NCI-H2196 treated with DMSO at 0.1 percent for 48 hours (cell line): ENCODE data around the gene METTL4.

Experiments
- DNase-seq: peaks from one replicate; lab custom pipeline; 2025; ENCODE audit not compliant: unreplicated experiment; lab: John Stamatoyannopoulos, UW

Gene METTL4

DNA sequence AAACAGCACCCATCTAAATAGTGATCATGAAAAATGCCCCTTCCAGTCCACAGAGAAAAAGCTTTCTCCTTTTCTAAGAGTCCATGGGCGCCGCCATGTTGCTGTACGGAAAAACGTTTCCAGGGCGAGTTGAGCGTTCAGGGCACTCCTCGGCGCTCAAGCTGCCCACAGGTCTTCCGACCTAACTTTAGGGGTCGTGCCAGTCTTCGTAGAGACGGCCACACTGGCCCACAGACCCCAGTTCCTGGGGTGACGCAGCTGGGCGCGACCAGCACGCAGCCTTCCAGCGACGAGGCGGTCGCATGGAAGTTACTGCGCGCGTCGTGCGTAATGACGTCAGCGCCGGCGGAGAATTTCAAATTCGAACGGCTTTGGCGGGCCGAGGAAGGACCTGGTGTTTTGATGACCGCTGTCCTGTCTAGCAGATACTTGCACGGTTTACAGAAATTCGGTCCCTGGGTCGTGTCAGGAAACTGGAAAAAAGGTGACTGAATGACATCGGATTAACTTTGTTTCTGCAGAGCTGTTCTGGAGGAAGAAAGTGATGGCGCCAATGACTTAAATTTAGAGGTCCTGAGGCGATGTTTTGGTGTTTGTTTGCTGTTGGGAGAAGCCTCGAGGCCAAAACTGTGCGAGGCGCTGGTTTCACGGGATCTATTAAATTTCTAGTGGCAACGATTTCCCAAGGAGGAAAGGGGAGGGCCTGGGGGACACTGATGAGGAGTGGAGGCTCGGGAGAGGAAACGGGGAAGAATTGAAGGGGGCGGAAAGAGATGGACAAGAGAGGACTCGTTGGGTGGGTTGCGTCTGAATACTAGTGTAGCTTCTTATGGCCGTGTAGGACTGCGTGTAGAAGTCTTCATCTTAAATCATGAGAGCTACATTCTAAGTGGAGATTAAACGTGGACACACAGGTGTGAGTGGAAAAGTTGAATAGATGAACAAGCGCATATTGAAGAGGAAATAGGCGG lies at the start of gene METTL4, which contains the start of gene NDC80:
TSS of gene METTL4 (minus strand) at position 306 of the 971 bp plus-strand sequence. CDS start 4,289 bp downstream, outside the sequence.
TSS of gene NDC80 (plus strand) at position 358 of the 971 bp plus-strand sequence. CDS start 1,429 bp downstream, outside the sequence.
- DNase-seq = peak; percentile 87

DNA sequence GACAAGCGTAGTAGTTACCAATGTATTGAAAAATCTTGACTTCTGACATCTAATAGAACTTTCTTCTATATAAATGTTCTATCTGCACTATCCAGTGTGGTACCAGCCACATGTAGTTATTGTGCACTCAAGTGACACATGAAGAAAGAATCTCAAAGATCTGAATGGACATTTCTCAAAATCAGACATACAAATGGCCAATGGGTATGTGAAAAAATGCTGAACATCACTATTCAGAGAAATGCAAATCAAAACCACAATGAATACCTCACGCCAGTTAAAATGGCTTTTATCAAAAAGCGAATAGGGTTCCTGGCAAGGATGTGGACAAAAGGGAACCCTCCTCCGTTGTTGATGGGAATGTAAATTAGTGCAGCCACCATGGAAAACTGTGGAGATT lies 46.7 kb upstream of the METTL4 start:
- no peak for DNase-seq

DNA sequence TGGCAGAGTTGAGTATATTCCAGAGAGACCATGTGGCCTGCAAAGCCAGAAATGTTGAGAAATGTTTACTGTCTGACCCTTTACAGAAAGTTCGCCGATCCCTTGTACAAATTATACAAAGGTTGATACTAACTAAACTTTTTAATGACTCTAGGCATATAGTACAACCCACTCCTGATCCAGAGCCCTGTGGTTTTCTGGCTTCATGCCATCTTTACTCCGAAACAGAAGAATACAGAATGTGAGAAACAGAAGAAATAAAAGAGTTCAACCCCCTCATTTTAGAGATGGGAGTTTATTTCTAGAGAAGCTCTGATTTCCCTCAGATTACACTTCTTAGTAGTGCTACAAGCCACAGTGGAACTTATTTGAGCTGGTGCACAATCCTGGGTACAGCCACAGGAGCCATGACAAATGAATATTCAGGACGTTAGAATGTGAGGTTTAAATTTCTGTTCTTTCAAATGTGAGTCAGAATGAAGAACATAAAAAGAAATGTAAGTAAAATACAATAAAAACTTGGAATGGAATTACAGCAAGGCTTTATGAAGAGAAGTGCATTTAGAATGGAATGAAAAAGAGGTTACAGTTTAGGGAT lies 46.2 kb upstream of the METTL4 start:
- no peak for DNase-seq

DNA sequence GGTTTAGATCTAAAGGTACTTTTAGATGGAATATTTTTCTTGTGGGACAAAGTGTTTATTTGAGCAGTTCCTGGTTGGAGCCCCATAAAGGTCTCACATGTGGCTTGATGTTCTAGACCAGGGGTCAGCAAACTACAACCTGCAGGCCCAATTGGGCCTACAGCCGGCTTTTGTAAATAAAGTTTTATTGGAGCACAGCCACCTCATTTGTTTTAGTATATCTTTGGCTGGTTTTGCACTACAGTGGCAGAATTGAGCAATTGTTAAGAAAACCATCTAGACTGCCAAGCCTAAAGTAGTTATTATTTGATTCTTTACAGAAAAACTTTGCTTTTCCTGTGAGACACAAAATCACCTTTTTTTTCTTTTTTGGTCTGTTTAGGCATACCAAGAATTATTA lies 41.7 kb upstream of the METTL4 start:
- no peak for DNase-seq

DNA sequence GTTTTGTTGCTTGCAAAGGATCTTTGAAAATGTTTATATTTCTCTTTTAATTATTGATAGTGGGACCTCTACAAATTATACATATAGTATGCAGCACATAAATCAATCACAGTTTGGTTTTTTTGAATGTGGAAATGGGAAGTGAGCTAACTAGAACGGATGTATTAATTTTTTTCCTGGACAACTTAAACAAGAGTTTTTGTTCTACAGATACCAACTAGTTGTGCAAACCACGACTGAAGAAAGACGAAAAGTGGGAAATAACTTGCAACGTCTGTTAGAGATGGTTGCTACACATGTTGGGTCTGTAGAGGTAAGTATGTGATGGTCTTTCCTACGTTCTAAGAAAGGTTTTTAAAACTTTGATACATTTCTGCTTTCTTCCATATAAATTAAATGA lies 39.2 kb upstream of the METTL4 start:
- DNase-seq = no peak

DNA sequence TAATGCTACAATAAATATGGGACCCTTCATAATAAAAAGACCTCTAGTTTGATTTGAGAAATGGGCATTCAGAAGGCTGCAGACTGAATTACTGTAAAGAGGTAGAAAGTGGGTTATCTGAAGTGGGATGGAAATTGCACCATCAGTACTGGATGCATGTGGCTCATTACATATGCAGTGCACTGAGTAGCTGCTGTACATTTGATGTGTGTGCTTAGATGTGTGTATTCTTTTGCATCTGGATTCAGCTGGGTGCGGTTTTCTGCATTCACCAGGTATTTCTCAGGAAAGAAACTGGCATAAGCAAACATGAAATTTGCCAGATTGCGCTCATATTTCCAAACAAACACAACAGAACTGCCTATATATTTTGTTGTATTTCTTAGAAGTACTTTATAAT lies 38.3 kb upstream of the METTL4 start:
- no peak for DNase-seq

- DNase-seq = no peak
These were observed 35.0 kb upstream of the METTL4 start for GRCh38 chr18:2606335-2606734.

DNA sequence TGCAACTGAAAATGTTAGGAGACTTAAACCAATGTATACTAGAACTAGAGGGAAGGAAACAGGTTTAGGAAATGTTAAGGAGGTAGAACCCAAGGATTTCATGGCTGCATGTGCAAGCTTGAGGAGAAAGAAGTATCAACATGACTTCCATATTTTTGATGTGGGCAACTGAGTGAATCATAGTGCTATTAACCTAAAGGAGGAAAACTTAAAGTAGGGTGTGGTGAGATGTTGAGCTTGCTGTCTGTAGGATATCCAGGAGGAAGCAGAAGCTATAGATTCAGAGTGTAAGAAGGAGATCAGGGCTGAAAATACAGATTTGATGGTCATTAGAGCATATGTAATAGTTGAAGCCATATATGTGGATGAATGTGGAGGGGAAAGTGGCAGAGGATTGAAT lies 31.5 kb upstream of the METTL4 start:
- DNase-seq = no peak

DNA sequence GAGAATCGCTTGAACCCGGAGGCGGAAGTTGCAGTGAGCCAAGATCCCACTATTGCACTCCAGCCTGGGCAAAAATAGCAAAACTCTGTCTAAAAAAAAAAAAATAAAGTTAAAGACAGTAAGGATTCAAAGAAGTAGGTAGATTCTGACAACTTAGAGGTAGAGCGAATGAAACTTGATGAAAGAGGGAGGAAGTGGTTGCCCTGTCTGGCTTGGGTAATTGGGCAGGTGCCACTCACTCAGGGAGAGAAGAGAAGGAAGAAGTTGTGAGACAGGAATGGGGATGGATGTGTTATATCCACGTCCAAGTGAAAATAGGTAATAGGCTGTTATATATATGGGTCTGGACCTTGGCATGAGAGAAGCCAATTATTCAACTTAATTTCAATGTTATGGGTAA lies 26.3 kb upstream of the METTL4 start:
- no peak for DNase-seq

DNA sequence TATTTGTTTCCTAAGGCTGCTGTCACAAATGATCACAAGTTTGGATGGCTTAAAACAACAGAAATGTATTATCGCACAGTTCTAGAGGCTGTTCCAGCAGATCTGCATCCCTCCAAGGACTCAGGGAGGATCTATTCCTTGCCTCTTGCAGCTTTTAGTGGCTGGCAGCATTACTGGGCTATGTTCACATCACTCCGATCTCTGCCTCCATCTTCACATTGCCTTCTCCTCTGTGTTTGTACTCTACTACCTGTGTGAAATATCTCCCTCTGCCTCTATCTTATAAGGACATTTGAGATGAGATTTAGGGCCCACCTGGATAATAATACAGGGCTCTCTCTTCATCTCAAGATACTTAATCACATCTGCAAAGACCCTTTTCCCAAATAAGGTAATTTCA lies 19.0 kb upstream of the METTL4 start:
- no peak for DNase-seq

DNA sequence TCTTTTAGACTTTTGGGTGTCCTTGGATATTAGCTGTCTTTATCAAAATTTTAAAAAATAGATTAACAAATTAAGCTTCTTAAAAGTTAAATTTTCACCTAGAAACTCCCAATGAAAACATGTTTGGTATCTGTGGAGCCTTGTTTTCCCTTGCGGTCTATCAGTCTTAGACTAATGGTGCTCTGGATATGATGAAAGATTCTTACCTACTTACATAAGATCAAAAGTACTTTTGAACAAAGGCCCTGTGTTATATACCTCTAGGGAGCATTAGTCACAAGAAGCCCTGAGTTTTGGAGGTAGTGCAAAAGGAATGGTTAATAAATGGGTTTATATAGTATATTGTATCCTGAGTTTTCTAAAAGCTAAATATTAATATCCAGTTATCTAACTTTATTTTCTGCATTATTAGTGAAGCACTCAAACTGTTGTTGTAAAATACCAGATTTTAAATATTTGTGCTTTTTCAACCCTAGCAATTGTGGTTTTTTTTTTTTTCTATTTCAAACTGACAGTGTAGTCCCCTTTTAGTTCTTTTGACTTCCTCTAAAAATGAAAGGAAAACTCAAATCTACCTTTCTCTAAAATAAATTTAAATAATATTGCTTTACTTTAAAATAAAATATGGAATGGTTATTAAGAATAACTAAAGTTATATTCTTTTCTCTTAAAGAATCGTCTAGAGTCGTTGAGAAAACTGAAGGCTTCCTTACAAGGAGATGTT lies 18.2 kb upstream of the METTL4 start:
- no peak for DNase-seq

- no peak for DNase-seq
These were observed 17.5 kb upstream of the METTL4 start for GRCh38 chr18:2588666-2589344.

GRCh38 chr18:2587788-2588187 lies 16.5 kb upstream of the METTL4 start:
- DNase-seq = no peak

- DNase-seq = no peak
These were observed 2.1 kb upstream of the METTL4 start for GRCh38 chr18:2573408-2573807.

GRCh38 chr18:2572892-2573291 lies 1.6 kb upstream of the METTL4 start:
- no peak for DNase-seq

DNA sequence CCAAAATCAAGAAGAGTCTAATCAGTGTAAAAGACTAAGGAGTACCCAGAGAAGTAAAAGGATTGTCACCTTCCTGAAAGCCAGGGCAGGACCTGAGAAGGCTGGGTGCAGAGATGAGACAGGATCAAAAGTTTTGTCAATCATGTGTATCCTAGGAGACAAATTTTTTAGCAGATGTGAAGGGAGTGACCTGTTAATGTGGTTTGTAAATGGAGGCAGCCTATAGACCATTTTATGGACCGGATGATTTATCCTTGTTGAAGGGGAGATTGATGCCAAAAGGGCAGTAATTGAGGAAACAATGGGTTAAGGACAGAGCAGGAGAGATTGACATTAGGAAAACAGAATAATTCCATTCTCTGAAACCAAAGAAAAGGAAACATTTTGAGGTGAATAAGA lies 865 bp upstream of the METTL4 start:
- DNase-seq = no peak

GRCh38 chr18:2570772-2571199 lies 519 bp downstream of the METTL4 start:
- peak; percentile 64 for DNase-seq

DNA sequence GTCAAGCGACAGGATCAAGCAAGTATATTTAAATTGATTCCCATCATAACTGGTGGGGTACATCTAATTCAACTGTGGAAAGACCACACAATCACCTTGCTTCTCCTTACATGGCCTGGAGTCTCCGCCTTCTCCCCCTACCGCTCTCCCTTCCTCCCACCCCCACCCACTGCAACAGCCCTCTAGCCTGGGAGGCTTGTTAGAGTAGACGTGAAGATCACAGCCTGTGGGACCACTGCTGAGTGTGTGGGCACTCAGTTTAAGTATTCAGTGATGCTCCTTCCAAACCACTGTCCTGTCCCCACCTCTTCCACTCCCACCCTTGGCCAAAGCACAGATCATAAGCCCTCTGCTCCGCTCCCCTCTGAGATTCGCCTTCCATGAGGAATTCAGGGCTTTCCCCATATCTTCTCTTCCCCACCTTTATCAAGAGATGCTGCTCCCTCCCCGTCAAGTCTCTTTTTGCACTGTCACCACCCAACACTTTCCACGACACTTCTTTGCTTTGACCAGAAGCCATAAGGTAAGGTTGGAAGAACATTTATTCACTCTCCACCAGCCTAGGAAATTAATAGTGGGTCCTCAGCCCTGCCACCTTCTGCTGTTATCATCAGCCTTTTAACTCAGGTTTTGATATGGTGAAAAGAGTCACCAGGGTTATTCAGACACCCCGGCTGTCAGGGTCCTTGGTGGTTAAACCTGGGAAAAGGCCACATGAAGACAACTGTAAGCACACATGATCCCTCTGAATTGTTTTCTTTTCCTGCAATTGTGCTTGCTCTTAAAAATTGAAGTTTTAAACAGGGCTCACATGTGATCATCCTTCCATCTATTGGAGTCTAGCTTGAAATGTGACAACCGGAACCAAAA lies 1.7 kb downstream of the METTL4 start:
- DNase-seq = no peak

GRCh38 chr18:2568605-2569004 lies 2.7 kb downstream of the METTL4 start:
- DNase-seq = no peak

- DNase-seq = no peak
These were observed 3.2 kb downstream of the METTL4 start for GRCh38 chr18:2568129-2568528.
